GM12801 (cell line): ENCODE data around the gene CAMTA2.

Source experiments
- CTCF ChIP-seq: IDR thresholded peaks from one replicate; pipeline ENCODE4 v1.5.1; 2011; ENCODE audit warnings: control low read depth; ENCODE audit not compliant: insufficient read length; ENCODE audit errors: extremely low read depth

Gene CAMTA2

GRCh38 chr17:5031365-5032082, 44.0 kb upstream of the CAMTA2 start:
- TF ChIP-seq CTCF = no peak

GRCh38 chr17:5027916-5028315, 40.4 kb upstream of the CAMTA2 start:
- no peak for TF ChIP-seq CTCF

- no peak for TF ChIP-seq CTCF
Measured at GRCh38 chr17:5027299-5027698, 39.8 kb upstream of the CAMTA2 start.

- TF ChIP-seq CTCF = no peak
Measured at GRCh38 chr17:5024604-5025003, 37.1 kb upstream of the CAMTA2 start.

- no peak for TF ChIP-seq CTCF
Measured at GRCh38 chr17:5023588-5024147, 36.2 kb upstream of the CAMTA2 start.

- TF ChIP-seq CTCF = no peak
Measured at GRCh38 chr17:5022171-5022711, 34.8 kb upstream of the CAMTA2 start.

- no peak for TF ChIP-seq CTCF
Measured at GRCh38 chr17:5020502-5021023, 33.1 kb upstream of the CAMTA2 start.
